Femur (tissue), 1 donor: ENCODE results near the gene ACRBP.
A peak's percentile ranks its signal among the peaks of the same experiment; 100 is the strongest.

Source experiments
- DNase-seq: peaks from one replicate; pipeline ENCODE4 v3.0.0-alpha.2; 2017

The ACRBP gene

GRCh38 chr12:6646276-6647082 lies 753 bp downstream of the ACRBP start:
- no peak for DNase-seq

- DNase-seq = peak; percentile 61
Observed at GRCh38 chr12:6644903-6645302, 2.3 kb downstream of the ACRBP start.

GRCh38 chr12:6644257-6644596 lies 3.0 kb downstream of the ACRBP start:
- no peak for DNase-seq

- DNase-seq = no peak
Observed at GRCh38 chr12:6643569-6644256, 3.5 kb downstream of the ACRBP start.

GRCh38 chr12:6641131-6641530 lies 6.1 kb downstream of the ACRBP start:
- no peak for DNase-seq

- DNase-seq = no peak
Observed at GRCh38 chr12:6640497-6640896, 6.7 kb downstream of the ACRBP start.

- DNase-seq = no peak
Observed at GRCh38 chr12:6639151-6639801, 8.0 kb downstream of the ACRBP start.

GRCh38 chr12:6638305-6638704 lies 8.9 kb downstream of the ACRBP start:
- DNase-seq = no peak

- no peak for DNase-seq
Observed at GRCh38 chr12:6635856-6636531, 11.2 kb downstream of the ACRBP start, which contains the start of gene LPAR5. LPAR5 (minus strand) TSS chr12:6635959; CDS start chr12:6621248, 14,711 bp downstream.

GRCh38 chr12:6635375-6635855 lies 11.8 kb downstream of the ACRBP start:
- no peak for DNase-seq

GRCh38 chr12:6632026-6632983 lies 14.9 kb downstream of the ACRBP start:
- DNase-seq = peak; percentile 50

GRCh38 chr12:6631549-6631961 lies 15.7 kb downstream of the ACRBP start:
- DNase-seq = no peak

GRCh38 chr12:6630736-6631135 lies 16.5 kb downstream of the ACRBP start:
- peak; percentile 52 for DNase-seq

GRCh38 chr12:6627616-6628015 lies 19.6 kb downstream of the ACRBP start:
- DNase-seq = no peak

- DNase-seq = no peak
Observed at GRCh38 chr12:6626654-6627283, 20.5 kb downstream of the ACRBP start.

- DNase-seq = no peak
Observed at GRCh38 chr12:6620885-6621274, 26.4 kb downstream of the ACRBP start.

- DNase-seq = peak; percentile 71
Observed at GRCh38 chr12:6620137-6620884, 26.9 kb downstream of the ACRBP start.

- DNase-seq = no peak
Observed at GRCh38 chr12:6618483-6619225, 28.6 kb downstream of the ACRBP start.

GRCh38 chr12:6615802-6616201 lies 31.4 kb downstream of the ACRBP start:
- DNase-seq = no peak
